SK-N-DZ (cell line): ENCODE measurements around the gene RNF187.
A peak's percentile ranks its signal among the peaks of the same experiment; 100 is the strongest.
"Not testable (repeated sequence)": the region's sequence is repeated elsewhere in the genome, so short reads cannot be mapped to it uniquely, and the experiment has no call there.

ENCODE experiments used
- DNase-seq: peaks from one replicate; pipeline ENCODE4 v3.0.0-alpha.2; 2015; ENCODE audit warnings: low spot score

RNF187 gene

DNA sequence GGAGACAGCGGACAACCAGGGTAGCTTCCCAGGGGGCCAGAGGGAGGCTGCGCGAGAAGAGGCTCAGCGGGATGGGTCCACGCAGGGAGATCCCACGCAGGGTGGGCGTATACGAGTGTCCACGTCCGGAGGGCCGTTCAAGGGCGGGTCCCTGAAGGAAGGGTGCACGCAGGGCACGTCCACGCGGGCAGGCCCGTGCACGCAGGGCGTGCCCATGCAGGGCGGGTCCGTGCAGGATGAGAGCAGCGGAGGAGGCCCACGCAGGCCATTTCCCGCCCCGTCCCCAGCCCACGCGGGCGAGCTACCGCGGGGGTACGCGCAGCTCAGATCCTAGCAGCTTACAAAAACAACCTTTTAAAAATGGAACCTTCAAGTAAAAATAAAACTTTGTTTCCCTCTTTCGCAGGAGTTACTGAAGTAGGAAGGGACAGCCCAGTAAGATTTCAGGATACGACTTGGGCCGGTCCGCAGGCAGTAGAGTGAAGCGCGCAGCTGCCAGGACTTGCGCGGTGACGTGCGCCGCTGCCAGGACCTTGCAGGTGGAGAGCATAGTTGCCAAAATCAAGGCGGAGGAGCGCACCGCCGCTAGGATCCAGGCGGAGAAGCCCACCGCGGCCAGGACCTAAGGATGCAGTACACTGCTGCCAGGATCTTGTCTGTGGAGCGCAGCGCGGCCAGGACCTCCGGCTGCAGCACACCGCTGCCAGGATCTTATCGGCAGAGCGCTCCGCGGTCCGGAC lies 416 bp upstream of the RNF187 start:
- DNase-seq = peak; percentile 91

DNA sequence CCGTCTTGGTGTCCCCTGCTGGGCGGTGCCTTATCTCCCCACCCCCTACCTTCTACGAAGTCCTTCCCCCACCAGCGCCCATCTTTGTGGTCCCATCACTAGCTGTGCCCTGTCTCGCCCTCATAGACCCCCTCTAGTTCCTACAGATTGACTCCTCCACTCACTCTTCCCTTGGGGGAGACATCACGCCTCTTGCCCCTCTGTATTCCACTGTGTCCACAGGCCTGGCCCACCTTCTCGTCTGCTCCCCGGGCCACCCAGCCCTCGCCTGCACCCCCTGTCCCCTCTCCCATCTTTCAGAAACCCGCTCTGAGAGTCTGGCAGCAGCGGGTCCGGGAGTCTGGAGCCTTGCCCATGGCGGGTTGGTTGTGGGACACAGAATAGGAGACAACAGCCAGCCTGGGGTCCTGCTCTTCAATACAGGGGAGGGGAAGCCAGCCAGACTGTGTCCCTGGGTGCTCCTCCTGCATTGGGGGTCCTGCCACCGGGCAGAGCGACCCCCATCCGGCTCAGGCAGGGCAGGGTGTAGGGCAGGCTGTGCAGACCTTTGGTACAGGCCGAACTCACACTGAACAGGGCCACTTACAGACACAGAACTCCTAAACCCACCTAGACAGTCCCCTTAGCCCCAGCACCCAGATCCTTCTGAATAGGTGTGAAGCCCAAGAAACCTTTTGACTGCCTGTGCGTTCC lies 1.1 kb downstream of the RNF187 start:
- no peak for DNase-seq

DNA sequence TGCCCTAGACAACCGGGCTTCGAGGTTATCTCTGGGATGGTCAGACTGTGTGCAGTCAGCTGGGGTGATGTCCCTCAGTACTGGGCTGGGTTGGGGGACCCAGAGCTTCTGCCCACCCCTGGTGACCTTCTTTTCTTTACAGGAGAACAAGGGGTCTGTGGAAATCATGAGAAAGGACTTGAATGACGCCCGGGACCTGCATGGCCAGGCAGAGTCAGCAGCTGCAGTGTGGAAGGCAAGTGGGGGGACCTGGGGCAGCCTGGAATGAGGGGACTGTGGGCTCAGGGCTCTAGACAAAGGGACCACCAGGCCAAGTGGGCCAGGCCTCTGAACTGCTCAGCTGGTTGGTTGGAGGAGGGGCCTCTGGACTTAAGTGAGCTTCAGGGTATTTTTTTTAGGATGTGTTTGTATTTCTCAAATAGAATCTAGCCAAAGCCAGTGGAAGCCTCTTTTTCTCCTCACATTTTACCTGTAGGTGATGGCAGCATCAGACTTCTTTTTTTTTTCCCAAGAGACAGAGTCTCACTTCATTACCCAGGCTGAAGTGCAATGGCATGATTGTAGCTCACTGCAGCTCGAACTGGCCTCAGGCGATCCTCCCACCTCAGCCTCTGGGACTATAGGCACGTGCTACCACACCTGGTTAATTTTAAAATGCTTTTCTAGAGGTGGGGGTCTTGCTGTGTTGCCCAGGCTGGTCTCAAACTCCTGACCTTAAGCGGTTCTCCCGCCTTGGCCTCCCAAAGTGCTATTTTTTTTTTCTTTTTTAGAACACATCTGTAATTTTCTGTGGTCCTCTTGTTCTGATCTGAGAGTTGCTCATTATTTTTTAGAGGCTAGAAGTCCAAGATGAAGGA lies 1.9 kb downstream of the RNF187 start:
- no peak for DNase-seq

DNA sequence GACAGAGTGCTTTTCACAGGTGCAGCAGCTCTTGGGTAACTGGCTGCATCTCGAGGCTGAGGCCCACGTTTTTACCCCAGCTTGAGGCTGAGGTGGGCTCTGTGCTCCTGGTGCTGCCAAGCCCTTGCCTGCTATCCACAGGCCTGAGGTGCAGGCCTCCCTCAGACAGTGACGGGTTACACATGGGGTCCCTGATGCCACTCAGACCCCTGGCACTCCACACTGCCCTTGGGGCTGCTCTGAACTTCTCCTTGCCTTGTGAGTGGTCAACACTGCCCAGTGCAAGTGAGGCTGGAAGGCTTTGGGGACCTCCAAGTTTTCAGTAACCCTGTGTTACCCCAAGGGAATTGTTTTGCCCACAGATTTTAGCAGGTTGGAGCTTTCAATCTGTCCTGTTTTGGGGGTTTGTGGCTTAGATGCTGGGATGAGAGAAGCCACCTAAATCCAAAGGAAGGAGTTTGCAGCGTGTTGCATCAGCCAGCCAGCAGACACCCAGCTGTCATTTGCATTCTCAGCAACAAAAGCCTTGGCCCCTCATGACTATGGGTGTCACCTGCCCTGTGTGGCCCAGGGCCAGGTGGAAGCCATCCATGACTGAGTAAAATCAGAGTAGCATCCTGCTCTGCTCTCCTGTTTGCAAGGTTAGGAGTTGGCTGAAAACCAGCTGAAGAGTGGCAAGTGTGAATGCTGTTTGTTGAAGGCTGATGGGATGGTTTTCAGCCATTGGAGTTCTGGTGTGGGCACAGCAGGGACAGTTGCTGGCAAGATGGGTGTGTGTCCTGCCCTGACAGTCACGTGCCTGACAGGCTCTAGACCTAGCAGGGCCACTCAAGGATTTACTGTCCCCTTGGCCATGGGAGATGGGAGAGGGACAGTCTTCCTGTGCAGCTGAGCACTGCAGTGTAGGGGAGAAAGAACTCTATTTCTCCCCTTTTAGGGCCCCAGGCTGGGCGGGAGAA lies 3.2 kb downstream of the RNF187 start:
- DNase-seq = no peak

DNA sequence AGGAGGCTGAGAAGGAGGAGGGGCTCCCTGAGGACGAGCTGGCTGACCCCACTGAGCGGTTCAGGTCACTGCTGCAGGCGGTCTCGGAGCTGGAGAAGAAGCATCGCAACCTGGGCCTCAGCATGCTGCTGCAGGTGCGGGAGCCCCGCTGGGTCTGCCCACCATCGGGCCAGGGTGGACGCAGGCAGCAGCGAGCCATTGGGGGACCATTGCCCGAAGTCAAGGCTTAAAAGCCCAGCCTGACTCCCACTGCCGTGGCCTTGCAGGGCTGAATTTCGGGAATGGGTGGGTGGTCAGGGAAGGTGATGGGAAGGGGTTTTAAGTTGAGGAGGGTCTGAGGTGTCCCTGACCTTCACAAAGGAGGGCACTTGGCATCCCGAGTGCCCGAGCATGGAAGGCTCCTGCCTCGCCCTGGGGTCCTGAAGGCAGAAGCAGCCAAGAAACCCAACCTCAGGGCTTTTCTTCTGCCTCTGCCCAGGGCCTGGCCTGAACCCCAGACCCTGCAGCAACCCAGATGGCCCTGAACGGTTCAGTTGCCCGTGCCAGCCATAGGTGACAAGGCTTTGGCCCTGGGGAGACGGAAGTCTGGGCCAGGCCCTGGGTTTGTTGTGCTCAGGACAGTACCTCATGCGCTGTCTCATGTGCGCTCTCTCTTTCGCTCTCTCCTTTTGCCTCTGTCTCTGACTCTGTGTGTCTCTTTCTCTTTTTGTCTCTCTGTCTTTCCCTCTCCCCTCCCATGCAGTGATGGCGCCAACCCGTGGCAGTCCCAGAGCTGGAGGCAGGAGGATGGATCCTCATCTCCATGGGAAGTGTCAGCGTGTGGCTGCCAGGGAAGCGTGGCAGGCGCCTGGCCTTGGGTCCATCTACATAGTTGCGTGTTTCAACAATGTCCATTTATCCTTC lies 6.2 kb downstream of the RNF187 start:
- no peak for DNase-seq

DNA sequence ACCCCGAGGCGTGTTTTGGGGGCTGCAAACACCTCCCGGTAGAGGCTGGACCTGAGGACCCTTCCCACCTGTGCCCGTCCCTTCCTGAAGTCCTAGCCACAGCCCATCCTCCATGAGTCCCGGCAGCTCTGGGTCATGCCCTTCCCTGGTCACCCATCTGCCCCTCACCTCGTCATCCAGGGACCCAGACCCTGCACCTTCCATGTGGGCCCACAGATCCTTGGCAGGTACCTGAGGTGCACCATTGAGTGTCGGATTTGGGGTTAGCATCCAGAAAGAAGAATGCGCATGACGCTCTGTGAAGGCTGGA lies 6.8 kb downstream of the RNF187 start:
- no peak for DNase-seq

DNA sequence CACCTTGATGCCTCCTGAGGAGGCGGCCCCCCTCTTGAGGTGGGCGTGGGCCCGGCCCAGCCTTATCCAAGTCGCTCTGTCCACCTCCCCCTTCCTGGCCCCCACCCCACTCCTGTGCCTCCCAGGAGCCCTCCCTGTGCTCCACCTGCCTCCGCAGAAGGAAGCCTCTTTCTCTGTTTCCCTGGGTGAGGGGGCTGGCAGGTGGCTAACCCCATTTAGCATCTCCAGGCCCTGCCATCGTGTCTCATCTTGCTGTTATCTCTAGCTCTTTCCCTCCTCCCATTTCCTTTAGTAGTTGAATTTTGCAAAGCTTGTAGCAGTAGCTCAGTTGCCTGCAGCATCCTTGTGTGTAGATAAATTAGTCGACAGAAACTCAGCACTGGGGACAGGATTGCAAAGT lies 7.2 kb downstream of the RNF187 start:
- no peak for DNase-seq

DNA sequence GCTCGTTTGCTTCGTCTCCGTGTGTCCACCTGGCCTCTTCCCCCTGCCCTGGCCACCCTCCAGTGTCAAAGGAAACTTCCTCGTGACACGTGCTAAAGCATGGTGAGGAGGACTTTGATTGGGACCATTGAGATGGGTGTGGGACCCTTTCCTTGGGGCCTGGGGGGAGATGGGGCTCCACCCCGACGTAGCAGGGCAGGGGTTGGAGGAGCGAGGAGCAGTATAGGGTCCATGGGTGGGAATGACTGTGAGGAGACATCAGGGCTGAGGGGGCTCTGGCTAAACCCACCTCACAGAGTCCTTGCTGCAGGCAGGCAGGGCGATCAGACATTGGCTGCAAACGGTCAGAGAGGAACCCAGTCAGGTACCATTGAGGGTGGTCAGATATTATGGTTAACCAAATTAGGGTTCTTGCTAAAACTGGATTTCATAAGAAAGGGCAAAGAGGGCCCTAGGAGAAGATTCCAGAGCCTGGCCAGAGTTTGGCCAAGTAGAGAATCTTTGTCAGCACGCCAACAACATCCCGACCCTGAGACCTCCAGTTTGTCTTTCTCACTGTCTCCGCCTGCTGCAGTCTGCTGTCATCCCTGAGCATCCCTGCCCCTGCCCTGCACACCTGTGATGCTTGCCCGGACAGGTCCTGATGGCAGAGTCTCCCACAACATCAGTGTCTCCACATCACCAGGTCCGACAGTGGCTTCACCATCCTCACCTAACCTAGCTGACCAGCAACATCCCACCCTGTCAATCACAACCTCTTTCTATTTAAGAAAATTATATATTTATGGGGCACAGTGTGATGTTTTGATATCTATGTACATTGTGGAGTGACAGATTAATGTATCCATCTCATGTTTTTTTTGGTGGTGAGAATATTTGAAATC lies 8.0 kb downstream of the RNF187 start:
- DNase-seq = no peak

DNA sequence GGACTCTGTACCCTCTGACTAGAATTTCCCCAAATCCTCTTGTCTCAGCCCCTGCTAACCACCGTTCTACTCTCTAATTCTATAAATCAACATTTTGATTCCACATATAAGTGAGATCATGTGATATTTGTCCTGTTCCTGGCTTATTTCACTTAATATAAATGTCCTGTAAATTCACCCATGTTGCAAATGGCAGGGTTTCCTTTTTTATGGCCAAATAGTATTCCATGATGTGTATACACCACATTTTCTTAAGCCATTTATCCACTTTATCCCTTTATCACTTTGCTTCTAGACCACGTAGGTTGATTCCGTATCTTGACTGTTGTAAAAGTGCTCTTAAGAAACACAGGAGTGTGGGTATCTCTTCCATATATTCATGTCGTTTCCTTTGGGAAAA lies 8.9 kb downstream of the RNF187 start:
- DNase-seq = no peak

DNA sequence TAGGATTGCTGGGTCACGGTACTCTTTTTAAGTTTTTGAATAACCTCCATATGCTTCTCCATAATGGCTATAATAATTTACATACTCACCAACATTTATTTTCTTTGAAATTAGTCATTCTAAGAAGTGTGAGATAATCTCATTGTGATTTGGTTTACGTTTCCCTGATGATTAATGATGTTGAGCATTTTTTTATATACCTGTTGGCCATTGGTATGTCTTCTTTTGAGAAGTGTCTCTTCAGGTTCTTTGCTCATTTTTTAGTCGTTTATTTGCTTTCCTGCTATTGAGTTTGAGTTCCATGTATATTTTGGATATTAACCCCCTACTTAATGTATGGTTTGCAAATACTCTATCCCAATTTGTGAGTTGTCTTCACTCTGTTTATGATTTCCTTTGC lies 9.3 kb downstream of the RNF187 start:
- DNase-seq = no peak

DNA sequence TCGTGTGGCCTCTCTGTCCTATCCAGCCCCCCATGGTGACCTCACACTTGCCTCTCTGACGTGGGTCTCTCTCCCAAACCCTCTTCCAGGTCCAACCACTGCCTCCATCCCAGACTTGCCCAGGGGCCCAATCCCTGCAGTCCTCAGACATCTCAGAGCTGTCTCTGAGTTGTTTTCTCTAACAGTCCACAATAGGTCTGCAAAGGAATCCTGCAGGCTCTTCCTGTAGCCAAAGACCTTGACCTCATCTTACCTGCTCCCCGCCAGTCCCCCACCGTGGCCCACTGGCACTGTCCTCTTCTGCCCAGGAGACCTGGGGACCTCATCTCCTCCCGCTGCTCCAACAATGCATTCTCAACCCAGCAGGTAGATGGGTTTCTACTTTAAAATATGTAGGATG lies 10.0 kb downstream of the RNF187 start:
- no peak for DNase-seq

DNA sequence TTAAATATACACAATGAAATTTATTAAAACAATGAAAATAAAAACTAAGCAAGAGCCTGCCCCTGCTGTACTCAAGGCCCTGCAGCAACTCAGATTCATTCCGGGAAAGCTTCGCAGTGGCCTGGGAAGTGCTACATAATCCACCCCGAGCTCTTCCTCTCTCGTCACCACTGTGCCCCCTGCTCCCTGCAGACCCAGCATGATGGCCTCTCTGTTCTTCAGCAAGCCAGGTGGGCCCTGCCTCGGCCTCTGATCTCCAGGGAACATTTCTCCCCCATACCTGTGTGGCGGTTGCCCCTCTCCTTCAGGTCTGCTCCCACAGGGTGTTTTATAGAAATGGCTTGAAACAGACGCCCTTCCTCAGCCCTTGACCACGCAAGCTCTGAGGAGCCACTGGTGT lies 10.6 kb downstream of the RNF187 start:
- DNase-seq = no peak

DNA sequence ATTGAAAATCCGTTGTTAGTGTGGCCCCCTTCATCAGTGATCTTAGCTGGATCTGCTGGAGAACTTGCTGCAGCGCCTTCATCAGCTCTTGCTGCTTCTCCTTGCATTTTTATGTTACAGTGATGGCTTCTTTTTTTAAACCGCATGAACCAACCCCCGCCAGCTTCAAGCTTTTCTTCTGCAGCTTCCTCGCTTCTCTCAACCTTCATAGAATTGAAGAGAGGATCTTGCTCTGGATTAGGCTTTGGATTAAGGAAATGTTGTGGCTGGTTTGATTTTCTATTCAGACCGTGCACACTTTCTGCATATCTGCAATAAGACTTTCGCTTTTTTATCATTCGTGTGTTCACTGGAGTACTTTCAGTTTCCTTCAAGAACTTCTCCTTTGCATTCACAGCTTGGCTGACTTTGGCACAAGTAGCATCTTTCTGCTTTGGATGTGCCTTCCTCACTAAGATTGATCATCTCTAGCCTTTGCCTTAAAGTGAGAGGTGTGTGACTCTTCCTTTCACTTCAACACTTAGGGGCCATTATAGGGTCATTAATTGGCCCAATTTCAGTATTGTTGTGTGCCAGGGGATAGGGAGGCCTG lies 13.1 kb downstream of the RNF187 start:
- no peak for DNase-seq

DNA sequence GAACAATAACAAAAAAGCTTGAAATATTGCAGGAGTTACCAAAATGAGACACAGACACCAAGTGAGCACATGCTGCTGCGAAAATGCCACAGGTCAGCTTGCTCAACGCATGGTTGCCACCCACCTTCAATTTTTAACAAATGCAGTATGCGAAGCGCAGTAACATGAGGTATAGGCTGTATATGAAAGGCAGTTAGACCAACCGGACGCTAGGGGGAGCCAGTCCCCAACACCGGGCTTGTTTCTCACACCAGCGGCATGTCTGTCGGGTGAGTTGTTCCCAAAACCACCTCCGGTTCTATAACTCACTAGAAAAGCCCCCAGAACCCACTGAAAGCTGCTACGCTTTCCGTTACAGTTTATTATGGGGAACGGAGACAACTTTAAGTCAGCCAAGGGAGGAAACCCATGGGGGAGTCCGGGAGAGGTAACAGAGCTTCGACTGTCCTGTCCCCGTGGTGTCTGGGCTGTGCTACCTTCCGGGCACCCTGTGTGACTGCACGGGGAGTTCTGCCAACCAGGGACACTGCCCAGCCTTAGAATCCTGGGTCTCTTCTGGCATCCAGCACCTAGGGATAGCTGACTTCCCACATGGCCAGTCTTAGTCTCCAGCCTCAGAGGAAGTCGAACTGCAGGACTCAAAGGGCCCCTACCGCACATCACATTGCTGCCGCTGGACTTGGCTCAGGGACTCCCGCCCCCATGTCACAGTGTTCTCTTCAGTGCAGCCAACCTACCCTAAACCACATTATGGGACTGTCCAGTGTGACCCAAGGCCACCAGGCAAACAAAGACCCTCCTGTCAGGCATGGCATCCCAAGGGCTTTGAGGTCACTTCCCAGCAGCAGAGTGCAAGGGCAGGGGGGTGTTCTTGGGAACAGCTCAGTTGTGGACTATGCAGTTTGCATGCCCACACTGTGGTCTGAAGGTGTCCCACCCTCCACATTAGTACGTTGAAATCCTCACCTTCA lies 14.0 kb downstream of the RNF187 start:
- DNase-seq = peak; percentile 82

DNA sequence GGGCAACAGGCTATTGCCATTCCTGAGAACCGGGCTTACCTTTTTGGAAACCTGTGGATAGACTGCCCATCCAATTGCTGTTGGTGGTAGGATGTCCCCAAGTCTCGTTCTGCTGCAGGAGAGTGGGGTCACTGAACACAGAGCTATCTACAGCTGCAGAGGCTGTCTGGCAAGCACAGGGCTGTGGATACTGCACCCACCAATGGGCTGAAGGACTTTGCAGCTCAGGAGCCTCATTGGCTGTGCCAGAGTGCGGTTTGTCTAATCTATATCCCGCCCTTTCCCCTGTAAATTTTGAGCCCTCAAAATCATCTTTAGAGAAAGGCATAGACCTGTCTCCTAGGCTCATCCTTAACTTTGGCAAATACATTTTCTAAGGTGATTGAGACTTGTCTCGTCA lies 15.3 kb downstream of the RNF187 start:
- no peak for DNase-seq

DNA sequence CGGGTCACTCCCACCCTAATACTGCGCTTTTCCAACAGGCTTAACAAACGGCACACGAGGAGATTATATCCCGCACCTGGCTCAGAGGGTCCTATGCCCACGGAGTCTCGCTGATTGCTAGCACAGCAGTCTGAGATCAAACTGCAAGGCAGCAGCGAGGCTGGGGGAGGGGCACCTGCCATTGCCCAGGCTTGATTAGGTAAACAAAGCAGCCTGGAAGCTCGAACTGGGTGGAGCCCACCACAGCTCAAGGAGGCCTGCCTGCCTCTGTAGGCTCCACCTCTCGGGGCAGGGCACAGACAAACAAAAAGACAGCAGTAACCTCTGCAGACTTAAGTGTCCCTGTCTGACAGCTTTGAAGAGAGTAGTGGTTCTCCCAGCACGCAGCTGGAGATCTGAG lies 18.8 kb downstream of the RNF187 start:
- not testable (repeated sequence) for DNase-seq

DNA sequence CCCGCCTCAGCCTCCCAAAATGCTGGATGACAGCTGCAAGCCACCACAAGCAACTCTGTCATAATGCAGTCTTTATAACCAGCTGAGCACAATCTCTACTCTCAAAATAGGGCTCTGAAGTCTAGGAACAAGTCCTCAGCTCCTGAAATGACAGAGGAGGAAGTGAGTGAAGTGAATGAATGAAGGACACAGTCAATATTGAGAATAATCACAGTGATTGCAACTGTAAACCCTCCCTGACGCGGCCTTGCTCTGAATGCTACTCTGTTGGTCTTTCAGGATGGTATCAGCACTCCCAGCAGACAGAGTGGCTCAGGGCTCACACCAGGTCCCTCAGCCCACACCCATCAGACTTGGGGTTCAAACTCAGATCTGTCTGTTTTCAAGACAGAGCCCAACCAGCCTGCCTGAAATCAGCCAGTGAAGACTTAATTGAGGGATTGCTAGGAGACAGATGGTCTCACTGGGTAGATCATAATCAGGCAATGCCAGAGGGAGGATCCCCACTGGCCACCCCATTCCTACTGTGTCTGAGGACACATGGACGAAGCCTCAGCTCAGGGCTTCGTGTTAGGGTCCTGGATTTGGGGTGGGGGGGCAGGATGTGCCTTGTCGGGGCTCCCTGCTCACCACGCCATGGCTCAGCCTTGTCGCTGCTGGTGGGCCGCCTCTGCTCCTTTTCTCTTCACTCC lies 20.9 kb downstream of the RNF187 start:
- DNase-seq = no peak
